NCI-H1105 treated with DMSO at 0.1 percent for 48 hours (cell line): Measurements from ENCODE around the gene TMEM184B.
"Not testable (repeated sequence)": the region's sequence is repeated elsewhere in the genome, so short reads cannot be mapped to it uniquely, and the experiment has no call there.

Experiments
- DNase-seq: peaks from one replicate; lab custom pipeline; 2025; lab: John Stamatoyannopoulos, UW

TMEM184B gene

DNA sequence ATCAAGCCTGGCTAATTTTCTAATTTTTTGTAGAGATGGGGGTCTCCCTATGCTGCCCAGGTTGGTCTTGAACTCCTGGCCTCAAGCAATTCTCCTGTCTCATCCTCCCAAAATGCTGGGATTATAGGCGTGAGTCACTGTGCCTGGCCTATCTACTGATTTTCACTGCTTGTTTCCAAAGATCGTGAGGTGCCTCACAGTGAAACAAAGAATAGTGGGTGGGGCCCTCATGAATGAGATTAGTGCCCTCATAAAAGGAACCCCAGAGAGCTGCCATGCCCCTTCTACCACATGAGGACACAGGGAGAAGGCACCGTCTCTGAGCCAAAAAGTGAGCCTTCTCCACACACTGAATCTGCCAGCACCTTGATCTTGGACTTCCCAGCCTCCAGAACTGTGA is 23.5 kb downstream of the TMEM184B start:
- no peak for DNase-seq

DNA sequence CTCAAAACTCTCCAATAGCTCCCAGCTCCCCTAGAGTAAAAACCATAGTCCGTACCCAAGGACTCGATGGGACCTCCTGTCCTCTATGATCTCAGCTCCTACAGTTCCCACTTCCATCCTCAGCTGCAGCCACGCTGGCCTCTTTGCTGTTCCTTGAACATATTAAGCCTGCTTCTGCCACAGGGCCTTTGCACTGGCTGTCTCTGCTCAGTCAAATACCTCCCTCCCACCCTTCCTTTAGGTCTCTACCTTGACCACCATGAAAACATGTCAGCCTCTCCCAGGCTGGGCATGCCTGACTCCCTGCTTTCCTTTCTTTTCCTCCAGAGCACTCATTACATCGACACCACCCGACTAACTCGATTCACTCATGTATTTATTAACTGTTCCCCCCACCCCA is 24.5 kb downstream of the TMEM184B start:
- no peak for DNase-seq

DNA sequence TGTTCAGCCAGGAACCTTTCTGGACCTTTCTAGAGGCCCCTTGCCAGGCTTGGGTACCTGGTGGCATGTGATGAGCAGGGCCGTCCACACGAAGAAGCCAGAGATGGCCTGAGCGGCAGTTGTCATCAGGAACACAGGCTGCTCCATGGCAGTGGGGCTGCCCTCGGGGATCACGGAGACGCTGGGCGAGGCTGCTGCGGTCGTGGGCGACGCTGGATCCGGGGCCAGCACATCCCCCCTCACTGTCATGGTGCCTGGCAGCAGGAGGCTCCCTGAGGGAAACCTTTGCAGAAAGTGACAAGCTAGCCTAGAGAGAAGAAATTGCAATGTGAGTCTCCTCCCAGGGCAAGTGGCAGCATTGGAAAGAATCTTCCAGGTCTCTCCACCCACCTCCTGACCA is 25.1 kb downstream of the TMEM184B start:
- DNase-seq: no peak

DNA sequence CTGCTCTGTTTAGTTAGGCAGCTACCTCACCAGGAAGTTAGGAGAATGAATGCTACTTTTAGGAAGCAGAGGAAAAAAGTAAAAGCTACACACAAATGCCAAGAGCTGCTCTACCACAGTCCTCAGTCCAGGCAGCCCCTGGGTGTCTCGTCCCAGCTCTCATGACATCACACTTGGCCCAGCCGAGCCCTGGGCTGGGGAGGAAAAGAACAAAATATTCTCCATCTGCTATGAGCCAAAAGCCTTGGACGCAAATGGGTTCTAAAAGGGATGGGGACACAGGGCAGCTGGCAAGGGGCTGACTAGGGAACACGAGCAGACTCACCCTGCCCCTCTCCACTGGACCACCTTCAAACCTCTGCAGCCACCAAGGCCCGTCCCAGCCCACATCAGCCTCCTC is 26.1 kb downstream of the TMEM184B start:
- DNase-seq: no peak

DNA sequence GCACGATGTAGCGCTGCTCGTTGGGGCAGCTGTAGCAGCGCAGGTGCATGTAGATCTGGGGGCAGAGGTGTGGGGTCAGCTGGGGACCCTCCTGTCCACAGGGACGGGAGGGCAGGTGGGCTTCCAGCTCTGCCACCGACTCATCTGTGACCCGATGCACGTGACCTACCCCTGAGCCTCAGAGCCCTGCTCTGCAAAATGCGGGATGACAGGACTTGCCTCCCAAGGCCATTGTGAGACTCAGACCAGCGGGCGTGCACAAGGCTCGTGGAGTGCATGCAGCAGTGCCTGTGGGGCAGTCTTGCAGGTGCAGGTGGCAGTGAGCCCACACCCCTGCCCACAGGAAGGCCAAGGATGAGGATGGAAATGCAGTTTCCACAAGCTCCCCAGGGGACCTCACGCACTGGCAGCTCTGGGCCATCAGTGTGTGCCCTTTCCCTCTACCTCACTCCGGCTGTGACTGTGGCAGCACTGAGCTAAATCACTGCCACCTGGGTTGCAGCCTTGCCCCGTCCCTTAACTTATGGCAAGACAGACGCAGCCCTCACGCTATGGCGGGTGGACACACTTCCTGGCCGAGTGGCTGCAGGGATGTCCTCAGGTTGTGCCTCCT is 26.7 kb downstream of the TMEM184B start:
- DNase-seq: no peak

DNA sequence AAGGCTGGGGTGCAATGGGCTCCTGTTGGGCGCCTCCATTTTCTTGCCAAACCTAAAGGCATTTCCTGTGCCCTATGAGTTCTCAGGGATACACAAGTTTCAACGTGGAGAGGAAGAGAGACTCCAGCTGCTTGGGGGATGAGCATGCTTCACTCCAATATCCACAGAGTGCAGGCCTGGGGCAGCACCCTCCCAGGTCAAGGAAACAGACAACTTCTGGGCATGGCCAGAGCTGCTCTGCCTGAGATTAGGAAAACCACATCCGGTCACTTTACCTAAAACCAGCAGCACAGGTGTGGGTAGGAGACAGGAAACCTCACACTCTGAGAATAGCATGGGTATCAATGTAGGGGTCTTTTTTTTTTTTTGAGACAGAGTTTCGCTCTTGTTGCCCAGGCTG is 28.7 kb downstream of the TMEM184B start:
- DNase-seq: no peak

DNA sequence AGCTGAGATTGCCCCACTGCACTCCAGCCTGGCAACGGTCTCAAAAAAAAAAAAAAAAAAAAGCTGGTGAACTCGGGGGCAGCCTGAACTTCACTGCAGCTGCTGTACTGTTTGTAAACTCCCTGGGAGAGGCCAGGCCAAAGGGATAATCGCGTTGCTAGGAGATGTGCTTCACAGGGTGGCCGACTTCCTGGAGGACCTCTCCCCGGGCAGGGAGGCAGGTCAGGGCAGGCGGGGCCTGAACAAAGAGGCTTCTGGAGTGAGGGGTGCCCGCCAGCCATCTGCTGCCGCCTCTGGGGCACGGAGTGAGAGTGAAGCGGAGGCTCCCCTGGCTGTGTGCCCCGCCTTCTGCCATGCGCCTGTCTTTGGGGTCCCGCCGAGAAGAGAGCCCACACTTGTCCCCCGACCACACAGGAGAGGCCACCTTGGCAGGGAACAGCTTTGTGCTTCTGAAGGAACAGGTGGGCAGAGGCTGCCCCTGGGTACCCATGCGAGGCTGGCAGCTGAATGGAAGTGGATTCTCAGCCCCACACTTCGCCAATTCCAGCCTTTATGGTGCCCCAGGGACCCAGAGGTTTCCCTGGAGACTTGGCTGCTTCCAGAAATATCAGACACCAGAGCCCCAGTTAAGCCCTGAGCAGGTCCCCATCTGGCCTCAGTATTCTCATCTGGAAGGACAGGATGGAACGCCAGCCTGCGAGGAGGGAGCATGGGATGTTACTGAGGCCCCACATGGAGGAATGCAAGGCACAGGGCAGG is 29.6 kb downstream of the TMEM184B start:
- peak; percentile 97 for DNase-seq

DNA sequence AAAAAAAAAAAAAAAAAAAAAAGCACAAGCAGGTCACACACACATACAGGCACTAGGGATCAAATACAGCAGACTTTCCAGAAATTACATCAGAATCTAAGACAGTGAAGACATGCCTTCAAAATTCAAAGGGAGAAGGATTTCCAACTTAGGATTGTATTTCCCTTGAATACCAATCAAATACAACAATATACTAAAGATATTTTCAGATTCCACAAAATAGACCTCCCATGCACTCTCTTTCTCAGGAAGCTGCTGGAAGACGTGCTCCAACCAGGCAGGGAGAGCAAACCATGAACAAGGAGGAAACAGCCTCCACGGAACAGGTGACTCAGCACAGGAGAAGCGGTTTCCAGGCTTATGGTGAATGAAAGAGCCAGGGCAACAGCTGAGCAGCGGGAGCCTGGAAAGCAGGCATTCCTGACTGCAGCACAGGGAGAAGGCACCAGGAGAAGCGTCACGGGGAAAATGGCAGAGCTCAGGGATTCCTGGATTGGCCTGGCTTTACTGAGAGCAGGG is 32.0 kb downstream of the TMEM184B start:
- DNase-seq: no peak

DNA sequence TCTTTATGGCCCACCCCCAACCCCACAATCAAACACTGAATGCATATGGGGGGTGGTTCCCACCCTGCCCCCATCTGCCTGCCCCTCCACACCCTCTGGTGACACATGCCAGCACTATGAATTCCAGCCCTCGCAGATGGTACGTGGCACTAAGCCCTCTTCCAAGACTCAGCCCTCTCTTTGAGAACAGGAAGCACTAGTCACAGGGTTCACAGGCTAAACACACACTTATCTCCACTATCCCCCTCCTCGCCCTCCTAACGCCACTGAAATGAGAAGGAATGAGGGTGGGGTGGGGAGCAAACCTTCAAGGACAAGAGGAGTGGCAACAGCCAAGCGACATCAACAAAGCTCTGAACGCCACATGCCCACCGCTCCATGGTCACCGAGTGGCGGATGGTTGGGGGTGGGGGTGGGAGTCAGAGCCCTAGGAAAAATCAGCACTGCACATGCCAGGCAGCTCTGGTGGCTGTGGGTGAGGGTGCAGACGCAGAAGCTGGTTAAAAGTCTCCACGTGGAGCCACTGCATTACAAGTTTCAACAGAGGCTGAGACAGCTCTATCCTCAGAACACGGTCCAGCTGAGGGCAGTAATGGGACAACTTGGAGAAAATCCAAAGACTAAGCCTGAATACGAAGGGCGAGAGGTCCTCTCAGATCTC is 33.6 kb downstream of the TMEM184B start:
- no peak for DNase-seq

DNA sequence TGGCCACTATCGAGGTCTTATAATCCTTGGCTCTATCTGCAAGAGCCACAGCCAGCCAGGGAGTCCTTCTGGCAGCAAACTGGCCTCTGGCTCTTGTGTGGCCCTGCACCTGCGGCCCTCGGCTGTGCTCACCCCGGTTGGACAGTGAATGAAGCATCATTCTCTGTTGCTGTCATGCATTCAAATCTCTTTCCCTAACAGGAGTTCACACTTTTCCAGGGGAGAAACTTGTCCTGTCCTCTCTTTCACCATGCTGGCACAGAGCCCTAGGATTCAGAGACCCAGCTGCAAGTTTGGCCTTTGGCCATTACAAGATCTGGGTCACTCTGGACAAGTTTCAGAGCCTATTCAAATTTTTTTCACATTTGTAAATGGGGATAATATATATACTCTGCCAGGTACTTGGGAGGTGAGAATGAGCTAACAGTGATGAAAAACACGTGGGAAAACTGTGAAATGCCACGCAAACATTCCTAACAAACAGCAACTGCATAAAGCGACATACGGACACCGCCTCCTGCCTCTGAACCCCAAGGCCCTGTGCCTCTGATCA is 34.2 kb downstream of the TMEM184B start:
- DNase-seq: no peak

DNA sequence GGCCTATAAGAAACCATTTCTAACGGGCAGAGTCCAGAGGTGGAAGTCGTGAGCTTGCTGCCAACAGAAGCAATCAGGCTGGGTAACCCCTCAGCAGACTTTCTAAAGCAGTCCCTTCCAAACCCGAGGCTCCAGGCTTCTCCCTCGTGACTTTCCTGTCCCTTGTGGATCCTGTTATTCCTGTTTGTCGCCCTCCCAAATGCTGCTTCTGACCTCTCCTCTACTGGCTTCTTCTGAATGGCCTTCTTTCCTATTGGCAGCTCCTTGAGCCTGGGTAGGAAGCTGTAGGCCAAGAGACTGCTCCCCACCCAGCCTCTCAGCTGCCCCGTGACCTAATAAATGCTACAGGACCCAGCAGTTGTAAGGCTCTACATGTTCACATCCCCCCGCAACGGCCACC is 36.0 kb downstream of the TMEM184B start:
- no peak for DNase-seq

DNA sequence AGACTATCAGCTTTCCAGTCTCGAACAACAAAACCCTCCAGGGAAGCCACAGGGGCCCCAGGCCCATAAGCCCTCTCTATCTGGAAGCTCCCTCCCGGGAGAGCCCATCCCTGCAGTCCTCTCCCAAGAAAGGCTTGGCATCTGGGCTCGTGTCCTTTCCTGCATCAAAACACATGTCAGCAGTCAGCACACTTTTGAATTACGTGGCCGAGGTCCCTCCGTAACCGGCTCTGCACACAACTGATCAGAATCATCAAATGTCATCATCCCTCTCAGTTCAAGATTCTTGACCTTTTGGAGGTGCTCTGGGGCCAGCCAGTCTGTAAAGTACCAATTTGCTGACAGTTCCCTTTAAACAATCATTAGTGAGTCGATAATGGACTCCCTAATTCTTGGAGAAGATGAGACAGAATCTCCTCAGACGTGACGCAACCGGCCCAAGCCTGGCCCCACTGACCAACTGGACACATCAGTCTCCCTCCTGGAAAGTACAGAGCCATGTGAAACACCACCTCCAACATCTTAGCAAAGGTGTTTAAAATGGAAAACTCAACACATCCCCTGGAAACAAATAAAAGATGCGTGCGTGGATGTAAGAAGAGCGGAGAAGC is 37.5 kb downstream of the TMEM184B start:
- no peak for DNase-seq

DNA sequence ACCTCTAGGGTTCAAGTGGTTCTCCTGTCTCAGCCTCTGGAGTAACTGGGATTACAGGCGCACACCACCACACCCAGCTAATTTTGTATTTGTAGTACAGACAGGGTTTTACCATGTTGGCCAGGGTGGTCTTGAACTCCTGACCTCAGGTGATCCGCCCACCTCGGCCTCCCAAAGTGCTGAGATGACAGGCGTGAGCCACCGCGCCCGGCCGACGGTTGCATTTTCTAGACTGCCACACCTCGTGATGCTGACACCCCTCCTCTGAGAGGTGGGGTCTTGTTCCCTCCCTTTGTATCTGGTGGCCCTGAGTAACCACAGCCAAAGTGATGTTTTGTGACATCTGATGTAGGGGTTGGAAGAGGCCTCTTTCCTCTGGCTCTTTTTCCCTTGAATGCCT is 39.0 kb downstream of the TMEM184B start:
- DNase-seq: not testable (repeated sequence)

DNA sequence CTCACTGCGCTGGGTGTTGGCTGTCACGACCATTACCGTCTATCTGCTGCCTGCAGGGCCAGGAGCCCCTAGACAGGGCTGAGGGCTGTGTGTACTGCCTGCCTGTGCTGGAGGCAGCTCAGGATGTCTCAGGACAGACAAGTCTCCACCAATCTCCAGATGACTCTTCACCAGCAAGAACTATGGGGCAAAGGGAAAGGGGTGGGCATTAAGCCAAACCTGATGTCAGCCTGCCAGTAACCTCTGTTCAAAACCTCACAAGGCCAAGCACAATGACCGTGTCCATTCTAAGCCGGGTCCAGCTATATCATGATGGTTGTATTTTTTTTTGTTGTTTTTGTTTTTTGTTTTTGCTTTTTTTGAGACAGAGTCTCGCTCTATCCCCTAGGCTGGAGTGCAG is 39.4 kb downstream of the TMEM184B start:
- no peak for DNase-seq

DNA sequence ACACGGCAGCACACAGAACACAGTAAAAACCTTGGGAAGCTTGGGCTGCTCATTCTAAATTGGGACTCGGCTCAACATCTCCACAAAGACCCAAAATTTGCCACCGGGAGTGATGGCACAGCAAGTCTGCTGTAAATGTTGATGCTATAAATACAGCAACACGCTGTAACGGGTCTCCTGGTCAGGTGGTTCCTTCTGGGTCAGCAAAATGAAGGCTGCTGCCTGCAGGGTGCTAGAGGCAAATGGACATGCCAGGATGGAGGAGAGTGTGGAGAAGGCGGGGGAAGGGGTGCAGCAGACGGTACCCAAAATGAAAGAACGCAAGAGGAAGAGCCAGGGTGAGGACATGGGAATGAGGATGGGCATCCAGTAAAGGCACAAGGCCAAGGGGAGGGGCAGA is 40.6 kb downstream of the TMEM184B start:
- no peak for DNase-seq

DNA sequence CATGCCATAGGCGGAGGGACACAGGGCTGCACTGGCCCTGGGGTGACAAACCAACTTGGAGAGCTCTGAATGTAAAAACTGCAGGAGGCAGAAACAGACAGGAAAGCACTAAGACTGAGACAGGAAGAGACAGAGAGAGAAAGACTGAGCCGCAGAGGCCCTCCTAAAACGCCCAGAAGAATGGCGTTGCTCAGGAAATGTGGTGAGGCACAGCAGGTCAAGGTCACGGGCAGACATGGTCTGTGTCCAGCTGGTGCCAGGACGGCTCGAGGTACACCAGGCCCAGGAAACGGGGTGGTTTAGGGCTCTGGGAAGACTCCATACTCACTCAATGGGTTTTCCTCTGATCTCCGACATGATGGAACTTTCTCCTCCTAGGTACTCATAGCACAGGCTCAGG is 41.9 kb downstream of the TMEM184B start:
- DNase-seq: no peak

DNA sequence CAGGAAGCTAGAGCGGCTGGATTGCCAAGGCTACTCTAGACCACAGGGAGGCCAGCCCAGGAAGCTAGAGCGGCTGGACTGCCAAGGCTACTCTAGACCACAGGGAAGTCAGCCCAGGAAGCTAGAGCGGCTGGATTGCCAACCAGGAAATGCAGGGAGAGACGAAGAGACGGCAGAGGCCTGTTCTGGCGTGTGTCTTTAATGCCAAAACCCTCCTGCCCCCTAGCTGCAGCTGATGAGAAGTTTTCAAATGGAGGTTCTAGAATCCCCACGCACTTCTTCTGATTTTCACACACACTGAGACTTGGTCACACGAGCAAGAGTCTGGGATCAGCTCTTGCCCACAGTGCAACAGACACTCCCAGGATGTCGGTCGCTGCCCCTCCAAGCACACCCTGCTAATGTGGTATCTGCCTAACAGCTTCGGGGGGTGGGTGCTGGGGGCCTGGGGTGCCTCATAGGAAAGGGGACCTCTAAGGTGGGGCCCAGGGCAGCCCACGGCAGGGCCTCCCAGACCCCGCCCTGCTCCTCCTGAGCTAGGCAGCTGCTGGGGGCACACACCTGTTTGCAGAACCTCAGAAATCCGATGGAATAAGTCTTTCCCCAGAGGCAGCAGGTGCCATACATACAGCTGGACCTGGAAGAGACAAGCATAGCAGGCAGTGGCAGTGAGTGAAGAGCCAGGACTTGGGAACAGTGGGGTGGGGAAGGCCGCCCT is 42.5 kb downstream of the TMEM184B start:
- peak; percentile 4 for DNase-seq

DNA sequence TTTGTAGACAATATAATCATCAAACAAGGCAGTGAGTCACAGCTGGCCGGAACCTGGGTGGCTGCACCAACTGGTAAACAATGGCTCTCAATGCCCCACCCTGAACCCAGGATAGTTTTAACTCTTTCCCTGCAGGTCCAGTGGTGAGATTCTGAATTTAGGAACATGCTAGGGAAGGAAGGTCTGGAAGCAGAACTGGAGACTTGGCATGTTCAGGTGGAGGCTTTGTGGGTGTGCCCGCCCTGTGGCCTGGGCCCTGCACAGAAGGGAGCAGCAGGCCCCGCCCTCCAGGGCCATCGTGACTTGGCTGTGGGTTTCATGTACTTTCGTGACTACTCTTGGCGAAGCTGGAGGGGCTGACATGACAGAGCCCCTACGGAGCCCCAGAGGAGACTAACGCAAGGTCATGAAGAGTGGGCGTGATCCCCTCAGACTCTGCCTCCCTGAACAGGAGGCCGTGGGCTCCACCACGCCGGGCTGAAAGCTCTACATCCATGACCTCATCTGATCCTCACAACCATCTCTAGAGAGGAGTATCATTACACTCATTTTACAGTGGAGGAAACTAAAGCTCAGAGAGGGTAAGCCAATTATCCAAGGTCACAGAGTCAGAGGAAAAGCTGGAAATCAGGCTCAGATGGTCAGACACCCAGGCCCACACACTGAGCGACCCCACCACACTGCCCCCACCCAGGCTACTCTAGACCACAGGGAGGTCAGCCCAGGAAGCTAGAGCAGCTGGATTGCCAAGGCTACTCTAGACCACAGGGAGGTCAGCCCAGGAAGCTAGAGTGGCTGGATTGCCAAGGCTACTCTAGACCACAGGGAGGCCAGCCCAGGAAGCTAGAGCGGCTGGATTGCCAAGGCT is 43.7 kb downstream of the TMEM184B start:
- no peak for DNase-seq

DNA sequence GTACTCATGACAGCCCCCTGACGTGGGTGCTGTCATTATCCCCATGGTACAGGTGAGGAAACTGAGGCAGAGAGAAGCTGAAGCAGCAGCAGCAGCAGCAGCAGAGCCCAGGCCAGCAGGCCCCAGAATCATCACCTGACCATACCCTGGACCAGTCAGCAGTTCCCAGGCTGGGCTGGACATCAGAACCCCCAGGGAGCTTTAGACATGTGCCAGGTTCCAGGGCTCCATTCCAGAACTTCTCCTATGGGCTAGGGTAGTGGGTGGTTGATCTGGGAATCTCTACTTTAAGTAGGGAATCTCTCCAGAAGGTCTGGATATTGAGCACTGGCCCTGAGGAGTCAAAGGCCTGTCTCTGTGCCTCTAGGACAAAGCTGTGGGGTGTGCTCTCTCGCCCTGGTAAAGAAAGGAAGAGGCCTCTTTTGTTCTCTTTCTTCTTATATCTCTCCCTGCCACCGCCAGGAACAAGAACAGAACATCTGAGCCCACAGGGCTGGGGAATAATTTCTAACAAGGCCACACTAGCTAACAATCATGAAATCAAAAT is 44.4 kb downstream of the TMEM184B start:
- no peak for DNase-seq

DNA sequence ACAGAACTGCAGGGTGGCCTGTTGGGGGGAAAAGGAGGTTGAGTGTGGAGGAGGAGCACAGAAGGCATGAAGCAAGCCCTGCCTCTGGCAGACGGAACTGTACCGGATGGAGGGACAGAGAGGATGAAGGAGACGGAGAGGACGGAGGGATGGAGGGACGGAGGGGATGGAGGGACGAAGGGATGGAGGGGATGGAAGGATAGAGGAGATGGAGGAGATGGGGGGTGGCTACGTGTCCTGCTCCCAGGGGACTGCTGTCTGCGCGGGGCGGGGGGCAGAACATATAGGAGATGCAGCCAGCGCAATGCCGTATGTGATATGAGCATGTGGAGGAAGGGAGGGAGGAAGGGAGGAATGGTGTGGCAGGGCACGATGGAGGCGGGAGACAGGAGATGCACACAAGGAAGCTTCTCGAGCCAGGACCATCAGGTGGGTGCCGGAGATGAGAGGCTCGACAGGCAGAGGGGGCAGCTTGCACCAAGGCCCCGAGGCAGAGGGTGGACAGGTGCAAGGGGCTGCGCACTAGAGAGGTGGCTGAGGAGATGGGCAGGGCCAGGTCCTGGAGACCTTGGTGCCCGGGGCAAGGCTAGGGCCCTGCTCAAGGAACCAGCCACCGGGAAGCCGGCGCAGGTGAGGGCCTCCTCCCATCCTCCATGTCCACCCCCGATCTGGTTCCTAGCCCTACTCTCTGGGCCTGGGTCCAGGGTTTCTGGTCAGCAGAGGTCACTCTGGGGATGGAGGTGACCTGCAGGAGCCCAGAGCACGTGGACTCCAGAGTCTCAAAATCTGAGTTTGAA is 45.8 kb downstream of the TMEM184B start:
- DNase-seq: no peak
